Mesothelial cell of epicardium (in vitro differentiated cells): ENCODE measurements around the gene PGR. TPM values are rescaled to one million over a fixed set of nuclear protein-coding genes. Genes with fewer than 3 reads are reported as not detected.

Experiments used
- DNase-seq, 2 experiments: peaks; one replicate each; pipeline ENCODE4 v3.0.0; 2021; ENCODE audit warnings: low spot score in 2 of 2; ENCODE audit not compliant: unreplicated experiment in 2 of 2
- H3K27ac Mint-ChIP-seq: 2 replicates; pipeline ENCODE4 v1.8.0; 2021; ENCODE audit warnings: mixed read lengths
- H3K27me3 Mint-ChIP-seq: 2 replicates; pipeline ENCODE4 v1.8.0; 2021; ENCODE audit warnings: low read depth, mixed read lengths
- H3K36me3 Mint-ChIP-seq: 2 replicates; pipeline ENCODE4 v1.8.0; 2021; ENCODE audit warnings: mixed read lengths
- H3K4me1 Mint-ChIP-seq: 2 replicates; pipeline ENCODE4 v1.8.0; 2021; ENCODE audit warnings: mixed read lengths
- H3K4me3 Mint-ChIP-seq: 2 replicates; pipeline ENCODE4 v1.8.0; 2021; ENCODE audit warnings: mild to moderate bottlenecking, moderate library complexity, mixed read lengths
- H3K9me3 Mint-ChIP-seq: 2 replicates; pipeline ENCODE4 v1.8.0; 2021; ENCODE audit warnings: mixed read lengths
- total RNA-seq: library from RNA; stranded (reverse); gene quantifications from 3 replicates; pipeline ENCODE4 v1.2.1, GENCODE V29; 2021
- TF ChIP-seq, protein P1 (sequence below): fragments of 200-600 bp; sonication (generic); IDR thresholded peaks from one replicate; pipeline ENCODE4 v1.5.0; 2021; ENCODE audit warnings: antibody characterized with exemption; ENCODE audit not compliant: unreplicated experiment

The PGR gene
- total RNA-seq, 1 donor from 2014 or later, result 0.02 TPM

DNA sequence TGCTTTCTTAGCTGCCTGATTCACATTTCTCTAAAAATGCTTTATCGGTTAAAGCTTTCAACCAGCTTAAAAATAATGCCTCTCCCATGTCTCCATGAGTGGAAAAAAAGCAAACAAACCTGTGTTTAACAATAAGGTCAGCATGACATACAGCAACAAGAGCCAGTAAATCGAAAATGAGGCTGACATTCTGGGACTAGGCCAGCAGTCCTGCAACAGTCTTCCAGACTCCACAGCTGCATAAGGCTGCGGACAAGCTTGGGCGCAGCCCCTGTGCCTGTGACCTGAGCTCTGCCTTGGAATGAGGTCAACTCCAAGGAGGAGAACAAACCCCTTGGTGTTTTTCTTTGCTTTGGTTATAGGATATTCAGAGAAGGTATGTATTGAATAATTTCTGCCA lies 95.5 kb downstream of the PGR start:
- no peaks in the 10 kb centered on the region for H3K27me3 Mint-ChIP-seq
- peaks cover 5% of the 10 kb centered on the region for H3K4me1 Mint-ChIP-seq
- H3K4me3 Mint-ChIP-seq, result no peak overlapping the region
- no peak for DNase-seq
- TF ChIP-seq, protein P1, sequence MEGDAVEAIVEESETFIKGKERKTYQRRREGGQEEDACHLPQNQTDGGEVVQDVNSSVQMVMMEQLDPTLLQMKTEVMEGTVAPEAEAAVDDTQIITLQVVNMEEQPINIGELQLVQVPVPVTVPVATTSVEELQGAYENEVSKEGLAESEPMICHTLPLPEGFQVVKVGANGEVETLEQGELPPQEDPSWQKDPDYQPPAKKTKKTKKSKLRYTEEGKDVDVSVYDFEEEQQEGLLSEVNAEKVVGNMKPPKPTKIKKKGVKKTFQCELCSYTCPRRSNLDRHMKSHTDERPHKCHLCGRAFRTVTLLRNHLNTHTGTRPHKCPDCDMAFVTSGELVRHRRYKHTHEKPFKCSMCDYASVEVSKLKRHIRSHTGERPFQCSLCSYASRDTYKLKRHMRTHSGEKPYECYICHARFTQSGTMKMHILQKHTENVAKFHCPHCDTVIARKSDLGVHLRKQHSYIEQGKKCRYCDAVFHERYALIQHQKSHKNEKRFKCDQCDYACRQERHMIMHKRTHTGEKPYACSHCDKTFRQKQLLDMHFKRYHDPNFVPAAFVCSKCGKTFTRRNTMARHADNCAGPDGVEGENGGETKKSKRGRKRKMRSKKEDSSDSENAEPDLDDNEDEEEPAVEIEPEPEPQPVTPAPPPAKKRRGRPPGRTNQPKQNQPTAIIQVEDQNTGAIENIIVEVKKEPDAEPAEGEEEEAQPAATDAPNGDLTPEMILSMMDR, result no peak
- no peaks in the 10 kb centered on the region for H3K36me3 Mint-ChIP-seq
- no peak overlapping the region for H3K27ac Mint-ChIP-seq
- H3K9me3 Mint-ChIP-seq, result no peaks in the 10 kb centered on the region

DNA sequence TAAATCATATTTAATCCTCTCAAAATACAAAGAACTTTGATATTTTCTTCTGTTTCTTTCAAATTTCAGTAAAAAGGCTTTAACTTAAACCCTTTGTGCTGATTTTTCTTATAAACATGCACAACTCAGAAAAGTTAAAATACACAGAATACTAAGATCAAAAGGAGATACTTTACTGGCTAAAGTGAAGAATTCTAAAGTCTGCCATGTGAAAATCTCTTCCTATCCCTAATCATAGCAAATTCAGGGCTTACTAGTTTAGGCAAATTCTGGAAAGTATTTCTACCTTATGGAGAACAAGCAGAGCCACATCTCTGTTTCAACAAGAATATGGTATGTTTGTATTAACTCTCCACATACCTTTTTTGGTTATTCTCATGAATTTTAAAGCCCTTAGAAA lies 96.6 kb downstream of the PGR start:
- Mint-ChIP-seq H3K36me3 (no peaks in the 10 kb centered on the region), H3K27me3 (no peaks in the 10 kb centered on the region), H3K27ac (no peak overlapping the region)

DNA sequence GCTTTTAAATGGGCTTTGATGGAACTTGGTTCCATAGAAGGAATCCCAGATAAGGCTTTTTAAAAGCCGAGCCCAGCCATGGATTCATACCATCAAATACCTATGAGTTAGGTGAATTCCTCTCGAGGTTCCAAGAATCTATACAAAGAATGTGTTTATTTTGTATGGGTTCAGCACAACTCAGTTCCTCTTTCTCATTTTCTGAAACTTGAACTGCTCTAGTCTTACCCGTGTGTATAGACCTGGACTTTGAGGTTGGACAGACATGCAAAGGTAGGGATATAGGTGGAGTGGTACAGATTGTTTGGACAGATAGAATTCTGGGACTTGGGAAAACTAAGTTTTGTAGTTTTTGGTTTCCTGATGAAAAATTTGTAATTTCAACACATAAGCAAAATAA lies 97.9 kb downstream of the PGR start:
- Mint-ChIP-seq H3K27me3 (no peaks in the 10 kb centered on the region), H3K4me1 (peaks cover 5% of the 10 kb centered on the region), H3K36me3 (no peaks in the 10 kb centered on the region), H3K4me3 (no peak overlapping the region), H3K27ac (no peak overlapping the region), H3K9me3 (no peaks in the 10 kb centered on the region)
- no peak for DNase-seq
- TF ChIP-seq, protein P1, result no peak

More for the DNA sequence above, 96.6 kb downstream of the PGR start:
- no peak overlapping the region for H3K4me3 Mint-ChIP-seq
- TF ChIP-seq, protein P1, result no peak
- peaks cover 5% of the 10 kb centered on the region for H3K4me1 Mint-ChIP-seq
- H3K9me3 Mint-ChIP-seq, result no peaks in the 10 kb centered on the region
- no peak for DNase-seq

DNA sequence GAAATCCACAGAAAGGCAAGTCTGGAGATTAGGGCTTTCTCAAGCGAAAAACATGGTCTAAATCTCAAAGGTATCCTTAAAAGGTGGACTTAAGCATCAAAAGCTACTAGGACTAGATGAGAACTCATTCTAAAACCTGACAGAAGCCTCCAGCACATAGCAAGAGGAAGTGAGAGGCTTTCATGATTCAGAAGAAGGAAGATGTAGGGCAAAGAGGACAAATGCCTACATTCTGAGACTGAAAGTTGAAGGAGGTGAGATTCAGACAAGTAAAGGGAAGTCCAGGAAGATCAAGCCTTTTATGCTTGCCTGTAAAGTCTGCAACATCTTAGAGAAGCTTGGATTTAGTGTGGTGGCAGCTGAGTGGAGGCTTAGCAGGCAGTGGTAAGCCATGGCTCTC lies 98.9 kb downstream of the PGR start:
- H3K4me3 Mint-ChIP-seq, result no peak overlapping the region
- no peaks in the 10 kb centered on the region for H3K36me3 Mint-ChIP-seq
- no peaks in the 10 kb centered on the region for H3K9me3 Mint-ChIP-seq
- H3K4me1 Mint-ChIP-seq, result peaks cover 5% of the 10 kb centered on the region
- DNase-seq, result no peak
- no peaks in the 10 kb centered on the region for H3K27me3 Mint-ChIP-seq
- TF ChIP-seq, protein P1, result no peak
- no peak overlapping the region for H3K27ac Mint-ChIP-seq

DNA sequence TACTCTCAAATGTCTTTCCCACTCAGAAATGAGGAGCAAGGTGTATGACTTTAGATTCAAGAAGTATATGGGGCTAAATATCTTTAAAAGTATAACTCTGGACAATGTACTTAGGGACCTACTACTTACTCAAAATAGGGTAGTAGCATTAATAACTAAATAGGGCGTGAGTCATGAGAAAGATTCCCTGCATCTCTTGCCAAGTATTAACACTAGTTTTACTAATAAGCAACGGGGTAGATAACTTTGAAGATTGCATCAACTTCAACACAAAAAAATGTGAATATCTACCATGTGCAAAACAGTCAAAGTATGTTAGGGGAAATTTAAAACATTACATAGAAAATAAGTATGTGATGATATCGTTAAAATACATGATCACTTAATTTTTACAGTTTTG lies 99.6 kb downstream of the PGR start:
- H3K27ac Mint-ChIP-seq, result no peak overlapping the region
- peaks cover 5% of the 10 kb centered on the region for H3K4me1 Mint-ChIP-seq
- H3K9me3 Mint-ChIP-seq, result no peaks in the 10 kb centered on the region

DNA sequence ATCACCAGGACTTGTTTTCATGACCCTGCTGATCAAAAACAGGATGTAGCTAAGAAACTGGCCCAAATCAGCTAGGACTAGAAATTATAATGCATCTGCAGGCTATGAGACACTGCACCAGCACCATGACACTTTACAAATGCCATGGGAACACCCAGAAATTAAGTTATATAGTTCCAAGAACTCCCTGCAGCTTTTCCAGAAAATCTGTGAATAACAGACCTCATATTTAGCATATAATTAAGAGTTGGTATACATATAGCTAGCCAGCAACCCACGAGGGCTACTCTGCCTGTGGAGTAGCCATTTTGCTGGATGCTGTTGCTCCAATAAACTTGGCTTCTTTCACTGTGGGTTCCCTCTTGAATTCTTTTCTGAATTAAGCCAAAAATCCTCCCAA lies 101.0 kb downstream of the PGR start:
- TF ChIP-seq, protein P1, result no peak
- DNase-seq, result no peak
- H3K27me3 Mint-ChIP-seq, result no peaks in the 10 kb centered on the region
- H3K36me3 Mint-ChIP-seq, result no peaks in the 10 kb centered on the region
- no peaks in the 10 kb centered on the region for H3K4me1 Mint-ChIP-seq
- no peak overlapping the region for H3K4me3 Mint-ChIP-seq
- H3K27ac Mint-ChIP-seq, result no peak overlapping the region
- no peaks in the 10 kb centered on the region for H3K9me3 Mint-ChIP-seq

More for the DNA sequence above, 99.6 kb downstream of the PGR start:
- TF ChIP-seq, protein P1, result no peak
- DNase-seq, result no peak
- no peaks in the 10 kb centered on the region for H3K36me3 Mint-ChIP-seq
- no peaks in the 10 kb centered on the region for H3K27me3 Mint-ChIP-seq
- H3K4me3 Mint-ChIP-seq, result no peak overlapping the region
